ENCODE measurements around the gene ZHX3.

GRCh38 chr20:41276317-41276751, 41.2 kb downstream of the ZHX3 start:
- TF ChIP-seq CTCF (IDR thresholded peaks at IDR 0.05) (no peak), POLR2AphosphoS5 (IDR thresholded peaks at IDR 0.05) (no peak)

All from stomach (tissue), 4 donors.